SJCRH30 (cell line): ENCODE measurements around the gene RETREG2. TPM values are rescaled to one million over a fixed set of nuclear protein-coding genes. Genes with fewer than 3 reads are reported as not detected.

ENCODE experiments used
- DNase-seq, 2 experiments: peaks; one replicate each; pipeline ENCODE4 v3.0.0-alpha.2; 2015 to 2020
- H3K27ac ChIP-seq: fragments of 250-450 bp; sonication (Bioruptor Pico); 2 replicates; pipeline ENCODE4 v1.5.1; 2020; ENCODE audit warnings: mild to moderate bottlenecking, moderate library complexity
- H3K27me3 ChIP-seq: fragments of 250-450 bp; sonication (Bioruptor Pico); 2 replicates; pipeline ENCODE4 v1.5.1; 2020; ENCODE audit warnings: mild to moderate bottlenecking, moderate library complexity
- H3K36me3 ChIP-seq: fragments of 250-450 bp; sonication (Bioruptor Pico); 2 replicates; pipeline ENCODE4 v1.5.1; 2020; ENCODE audit warnings: mild to moderate bottlenecking, moderate library complexity
- H3K4me1 ChIP-seq: fragments of 250-450 bp; sonication (Bioruptor Pico); 2 replicates; pipeline ENCODE4 v1.5.1; 2020; ENCODE audit warnings: mild to moderate bottlenecking, moderate library complexity
- H3K4me3 ChIP-seq: fragments of 250-450 bp; sonication (Bioruptor Pico); 2 replicates; pipeline ENCODE4 v1.5.1; 2020; ENCODE audit warnings: mild to moderate bottlenecking, moderate library complexity
- H3K9me3 ChIP-seq: fragments of 250-450 bp; sonication (Bioruptor Pico); replicated peaks from 2 replicates; pipeline ENCODE4 v1.5.1; 2020; ENCODE audit warnings: mild to moderate bottlenecking, moderate library complexity
- total RNA-seq: library from RNA; depleted of rRNA; stranded (reverse); fragments of >200 nt; shearing (Covaris generic); gene quantifications from 2 replicates; pipeline ENCODE4 v1.2.3, GENCODE V29; 2014

The RETREG2 gene
- total RNA-seq, 1 experiment from 2014 or later: 38.0 TPM

- peak within 1 kb of the TSS; percentile 72 for H3K4me3 ChIP-seq
- H3K27ac ChIP-seq: peak within 1 kb of the TSS; percentile 71
- DNase-seq: peak; percentile 96 to 97
- 0 out of 2 replicates have a peak, but pooled peaks cover 8% of the 10 kb centered on the region for H3K4me1 ChIP-seq
- no peaks in the 10 kb centered on the region for H3K36me3 ChIP-seq
- H3K27me3 ChIP-seq: no peaks in the 10 kb centered on the region
- no peaks in the 10 kb centered on the region for H3K9me3 ChIP-seq
Measured at GRCh38 chr2:219160186-219161017, 17.7 kb upstream of the RETREG2 start, which contains the start of gene NHEJ1. TSS of gene NHEJ1 (minus strand) at chr2:219160815. CDS start at chr2:219158362, 2,453 bp downstream.

GRCh38 chr2:219161097-219161496, 17.0 kb upstream of the RETREG2 start:
- peak overlapping the region; percentile 72 for H3K4me3 ChIP-seq
- H3K9me3 ChIP-seq: no peaks in the 10 kb centered on the region
- DNase-seq: no peak
- 0 out of 2 replicates have a peak, but pooled peaks cover 8% of the 10 kb centered on the region for H3K4me1 ChIP-seq
- no peaks in the 10 kb centered on the region for H3K27me3 ChIP-seq
- no peaks in the 10 kb centered on the region for H3K36me3 ChIP-seq
- H3K27ac ChIP-seq: no peak overlapping the region

GRCh38 chr2:219163156-219163555, 14.9 kb upstream of the RETREG2 start:
- DNase-seq: no peak
- H3K36me3 ChIP-seq: no peaks in the 10 kb centered on the region
- H3K4me3 ChIP-seq: no peak overlapping the region
- H3K4me1 ChIP-seq: 0 out of 2 replicates have a peak, but pooled peaks cover 8% of the 10 kb centered on the region
- H3K9me3 ChIP-seq: no peaks in the 10 kb centered on the region
- H3K27me3 ChIP-seq: no peaks in the 10 kb centered on the region
- no peak overlapping the region for H3K27ac ChIP-seq

DNA sequence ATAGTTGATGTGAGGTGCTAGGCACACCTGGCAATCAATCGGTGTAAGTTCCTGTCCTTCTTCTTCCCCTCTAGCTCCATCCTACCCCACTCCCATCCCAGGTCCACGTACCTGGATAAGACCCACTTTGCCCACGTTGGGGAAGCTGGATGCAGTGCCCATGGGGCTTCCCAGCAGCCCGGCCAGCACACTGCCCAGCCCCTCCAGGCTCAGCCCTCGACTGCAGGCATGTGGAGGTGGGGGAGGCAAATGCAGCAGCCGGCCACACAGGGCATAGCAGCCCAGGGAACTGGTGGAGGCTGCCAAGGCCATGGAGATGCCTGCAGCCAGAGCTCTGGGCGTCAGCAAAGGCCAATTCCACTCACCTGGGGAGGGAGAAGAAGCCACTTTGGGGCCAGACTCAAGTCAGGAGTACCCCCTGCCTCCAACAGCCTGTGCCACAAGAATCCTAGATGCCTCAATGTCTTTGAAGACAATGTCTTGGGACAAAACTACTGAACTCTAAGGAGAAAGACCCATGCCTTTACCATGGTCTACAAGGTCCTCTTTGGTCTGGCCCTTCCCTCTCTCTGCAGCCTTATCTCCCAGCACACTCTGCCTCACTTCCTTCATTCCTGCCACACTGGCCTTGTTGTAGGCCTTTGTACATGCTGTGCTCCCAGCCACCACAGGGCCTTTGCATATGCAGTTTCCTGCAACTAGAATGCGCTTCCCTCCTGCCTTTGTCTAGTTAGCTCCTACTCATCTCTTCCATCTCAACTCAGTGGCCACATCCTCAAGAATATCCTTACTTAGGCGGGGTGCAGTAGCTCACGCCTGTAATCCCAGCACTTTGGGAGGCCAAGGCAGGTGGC, 12.8 kb upstream of the RETREG2 start:
- Histone ChIP-seq H3K36me3 (no peaks in the 10 kb centered on the region), H3K4me1 (0 out of 2 replicates have a peak, but pooled peaks cover 4% of the 10 kb centered on the region), H3K27me3 (no peaks in the 10 kb centered on the region), H3K4me3 (no peak overlapping the region), H3K27ac (no peak overlapping the region), H3K9me3 (no peaks in the 10 kb centered on the region)
- no peak for DNase-seq

DNA sequence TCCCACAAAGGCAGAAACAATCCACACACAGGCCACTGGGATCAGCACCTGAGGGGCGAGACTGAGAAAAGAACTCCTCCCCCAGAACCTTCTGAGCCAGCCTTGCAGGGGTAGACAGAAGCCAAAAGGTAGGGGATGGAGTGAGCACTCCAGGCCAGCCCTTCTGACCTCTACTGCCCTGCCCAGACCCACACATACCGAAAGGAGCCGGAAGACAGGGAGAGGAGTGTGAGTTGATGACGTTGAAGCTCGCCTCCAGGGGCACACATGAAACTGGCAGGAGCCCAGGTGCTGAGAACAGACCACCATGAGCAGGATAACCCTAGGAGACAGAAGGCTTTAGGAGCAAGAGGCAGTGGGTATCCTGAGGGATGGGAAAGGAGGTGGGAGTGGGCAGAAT, 10.1 kb upstream of the RETREG2 start:
- H3K27me3 ChIP-seq: no peaks in the 10 kb centered on the region

GRCh38 chr2:219168526-219168925, 9.5 kb upstream of the RETREG2 start:
- Histone ChIP-seq H3K4me1 (no peaks in the 10 kb centered on the region), H3K36me3 (no peaks in the 10 kb centered on the region), H3K9me3 (no peaks in the 10 kb centered on the region), H3K4me3 (no peak overlapping the region), H3K27ac (no peak overlapping the region), H3K27me3 (no peaks in the 10 kb centered on the region)
- DNase-seq: no peak

More for the DNA sequence above, 10.1 kb upstream of the RETREG2 start:
- Histone ChIP-seq H3K9me3 (no peaks in the 10 kb centered on the region), H3K36me3 (no peaks in the 10 kb centered on the region), H3K4me1 (no peaks in the 10 kb centered on the region), H3K27ac (no peak overlapping the region), H3K4me3 (no peak overlapping the region)
- no peak for DNase-seq

DNA sequence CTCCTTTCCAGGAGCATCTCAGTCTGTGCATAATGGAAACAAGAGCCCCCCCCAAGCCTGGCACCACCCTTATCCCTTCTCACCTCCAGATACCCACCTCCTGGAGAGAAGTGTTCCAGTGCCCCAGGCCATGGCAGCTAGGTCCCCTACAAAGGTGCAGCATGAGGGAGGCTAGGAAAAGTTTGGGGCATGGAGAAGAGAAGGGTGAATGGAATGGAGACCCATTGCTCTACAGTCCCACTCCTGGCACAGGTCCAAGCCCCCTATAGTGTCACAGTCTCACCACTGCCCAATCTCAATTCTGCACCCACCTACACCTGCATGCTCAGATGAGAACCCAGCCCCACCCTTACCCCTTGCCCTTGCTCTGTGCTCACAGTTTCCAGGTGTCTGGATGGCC, 9.1 kb upstream of the RETREG2 start:
- Histone ChIP-seq H3K4me3 (no peak overlapping the region), H3K27me3 (no peaks in the 10 kb centered on the region)
- no peak for DNase-seq

GRCh38 chr2:219169930-219170654, 8.0 kb upstream of the RETREG2 start, which contains the start of gene SLC23A3:
TSS of gene SLC23A3 (minus strand) at chr2:219170029. CDS start at chr2:219169984, 45 bp downstream.
- Histone ChIP-seq H3K9me3 (no peaks in the 10 kb centered on the region), H3K4me1 (no peaks in the 10 kb centered on the region), H3K27me3 (no peaks in the 10 kb centered on the region), H3K36me3 (no peaks in the 10 kb centered on the region), H3K27ac (no peak within 1 kb of the TSS), H3K4me3 (no peak within 1 kb of the TSS)
- DNase-seq: no peak

More for the DNA sequence above, 9.1 kb upstream of the RETREG2 start:
- Histone ChIP-seq H3K4me1 (no peaks in the 10 kb centered on the region), H3K36me3 (no peaks in the 10 kb centered on the region), H3K9me3 (no peaks in the 10 kb centered on the region), H3K27ac (no peak overlapping the region)

DNA sequence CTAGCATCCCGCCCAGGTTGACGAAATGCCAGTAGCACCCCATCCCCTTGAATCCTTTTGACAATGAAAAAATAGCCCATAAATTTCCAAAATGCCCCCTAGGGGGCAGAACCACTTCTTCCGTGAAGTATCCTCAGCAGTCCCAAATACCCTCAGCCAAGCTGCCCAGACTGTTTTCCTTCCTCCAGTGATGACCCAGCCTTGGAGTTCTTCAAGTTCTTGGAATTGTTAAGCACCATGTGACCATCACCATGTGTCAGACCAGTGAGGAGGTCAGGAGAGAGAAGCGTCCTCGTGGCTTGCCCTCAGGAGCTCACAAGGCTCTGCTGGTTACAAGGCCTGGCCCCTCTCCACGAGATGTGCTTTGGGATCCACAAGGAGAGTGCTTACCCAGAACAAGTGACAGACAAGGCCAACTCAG, 6.8 kb upstream of the RETREG2 start:
- no peaks in the 10 kb centered on the region for H3K36me3 ChIP-seq
- no peak overlapping the region for H3K4me3 ChIP-seq
- no peaks in the 10 kb centered on the region for H3K4me1 ChIP-seq
- no peak overlapping the region for H3K27ac ChIP-seq
- no peaks in the 10 kb centered on the region for H3K9me3 ChIP-seq
- DNase-seq: peak; percentile 35 to 69
- no peaks in the 10 kb centered on the region for H3K27me3 ChIP-seq

DNA sequence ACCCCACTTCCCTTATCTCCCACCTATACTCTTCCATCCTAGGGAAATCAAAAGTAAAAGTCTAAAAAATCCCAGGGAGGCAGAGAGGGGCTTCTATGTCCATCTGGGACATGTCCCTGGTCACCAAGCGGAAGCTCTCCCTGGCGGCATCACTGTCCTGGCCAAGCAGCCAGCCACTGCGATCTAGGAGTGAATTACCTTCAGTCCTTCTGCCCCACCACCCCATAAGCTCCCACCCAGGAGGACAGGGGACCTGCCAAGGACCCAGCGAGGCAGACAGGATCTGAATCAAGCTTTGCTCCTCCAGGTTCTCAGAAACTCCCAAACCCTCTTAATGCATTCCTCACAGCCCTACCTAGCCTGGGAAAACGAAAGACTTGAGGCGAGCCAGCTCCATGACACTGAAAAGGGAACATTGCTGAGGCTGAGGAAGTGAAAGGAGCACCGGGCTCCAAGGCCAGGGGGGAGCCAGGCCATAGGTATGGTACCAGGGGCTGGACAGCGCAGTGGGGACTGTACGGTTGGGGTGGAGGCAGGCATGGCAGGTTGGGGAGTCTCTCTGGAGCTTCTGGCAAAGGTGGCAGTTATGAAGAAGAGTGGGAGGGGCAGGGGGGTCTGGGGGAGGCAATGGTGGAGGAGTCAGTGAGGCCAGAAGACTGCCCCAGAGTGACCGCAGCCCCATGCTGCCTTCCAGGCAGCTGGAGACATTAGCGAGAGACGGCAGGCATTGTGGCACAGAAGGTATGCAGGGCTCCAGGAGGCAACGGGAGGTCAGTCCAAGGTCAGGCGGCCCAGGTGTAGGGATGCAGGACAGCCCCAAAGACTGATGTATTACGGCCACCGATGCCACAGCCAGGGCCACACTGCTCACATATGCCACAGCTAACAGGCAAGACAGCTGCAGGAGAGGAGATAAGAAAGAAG, 5.6 kb upstream of the RETREG2 start:
- Histone ChIP-seq H3K27ac (no peak overlapping the region), H3K36me3 (no peaks in the 10 kb centered on the region), H3K4me3 (no peak overlapping the region), H3K27me3 (no peaks in the 10 kb centered on the region), H3K4me1 (no peaks in the 10 kb centered on the region), H3K9me3 (no peaks in the 10 kb centered on the region)
- no peak for DNase-seq

- DNase-seq: no peak
- Histone ChIP-seq H3K36me3 (no peaks in the 10 kb centered on the region), H3K4me3 (no peak overlapping the region), H3K4me1 (no peaks in the 10 kb centered on the region), H3K27ac (no peak overlapping the region), H3K27me3 (no peaks in the 10 kb centered on the region), H3K9me3 (no peaks in the 10 kb centered on the region)
Measured at GRCh38 chr2:219173176-219173575, 4.9 kb upstream of the RETREG2 start.

DNA sequence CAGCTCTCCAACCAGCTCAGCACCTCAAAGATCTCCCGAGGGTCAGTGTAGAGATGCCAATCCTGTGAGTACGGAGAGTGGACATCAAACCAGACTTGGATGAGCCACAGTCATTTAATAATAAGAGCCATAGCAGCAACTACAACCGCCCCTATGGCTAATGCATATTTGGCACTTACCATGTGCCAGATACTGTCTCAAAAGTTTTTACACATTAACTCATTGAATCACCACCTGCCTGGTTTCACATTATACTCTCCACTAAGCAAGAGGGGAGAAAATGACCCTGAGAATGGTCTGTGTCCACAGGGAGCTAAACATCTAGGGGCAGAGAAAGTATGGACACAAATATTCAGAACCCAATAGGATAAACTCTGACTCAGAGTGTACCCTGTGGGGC, 3.9 kb upstream of the RETREG2 start:
- H3K4me1 ChIP-seq: 0 out of 2 replicates have a peak, but pooled peaks cover 3% of the 10 kb centered on the region
- H3K27ac ChIP-seq: no peak overlapping the region
- H3K27me3 ChIP-seq: no peaks in the 10 kb centered on the region
- H3K4me3 ChIP-seq: no peak overlapping the region
- H3K9me3 ChIP-seq: no peaks in the 10 kb centered on the region
- H3K36me3 ChIP-seq: no peaks in the 10 kb centered on the region
- no peak for DNase-seq

GRCh38 chr2:219174801-219175200, 3.3 kb upstream of the RETREG2 start:
- Histone ChIP-seq H3K4me3 (no peak overlapping the region), H3K36me3 (no peaks in the 10 kb centered on the region), H3K27ac (no peak overlapping the region), H3K27me3 (no peaks in the 10 kb centered on the region), H3K4me1 (0 out of 2 replicates have a peak, but pooled peaks cover 5% of the 10 kb centered on the region), H3K9me3 (no peaks in the 10 kb centered on the region)
- no peak for DNase-seq
